ENCODE results near the gene CSNK1E.

The CSNK1E gene

GRCh38 chr22:38247713-38248112, 69.5 kb downstream of the CSNK1E start:
- H3K4me1 ChIP-seq (ENCODE audit: insufficient read depth, poor library complexity, severe bottlenecking): peaks cover 16% of the 10 kb centered on the region
- ATAC-seq (ENCODE audit: low read depth): no peak
- no peak overlapping the region for H3K4me3 ChIP-seq (ENCODE audit: severe bottlenecking)
- no peak overlapping the region for H3K27ac ChIP-seq (ENCODE audit: poor library complexity, severe bottlenecking)
- no peak for TF ChIP-seq CTCF (IDR thresholded peaks at IDR 0.05; ENCODE audit: poor library complexity, severe bottlenecking)
- no peaks in the 10 kb centered on the region for H3K9me3 ChIP-seq (ENCODE audit: severe bottlenecking)
- peaks cover 28% of the 10 kb centered on the region for H3K36me3 ChIP-seq (ENCODE audit: low read depth)
- H3K27me3 ChIP-seq (ENCODE audit: insufficient read depth, poor library complexity, severe bottlenecking): no peaks in the 10 kb centered on the region
- no peak for DNase-seq (ENCODE audit: low spot score)

GRCh38 chr22:38246692-38247091, 70.5 kb downstream of the CSNK1E start:
- peaks cover 20% of the 10 kb centered on the region for H3K4me1 ChIP-seq (ENCODE audit: insufficient read depth, poor library complexity, severe bottlenecking)
- no peaks in the 10 kb centered on the region for H3K9me3 ChIP-seq (ENCODE audit: severe bottlenecking)
- no peaks in the 10 kb centered on the region for H3K27me3 ChIP-seq (ENCODE audit: insufficient read depth, poor library complexity, severe bottlenecking)
- TF ChIP-seq CTCF (IDR thresholded peaks at IDR 0.05; ENCODE audit: poor library complexity, severe bottlenecking): no peak
- H3K27ac ChIP-seq (ENCODE audit: poor library complexity, severe bottlenecking): no peak overlapping the region
- DNase-seq (ENCODE audit: low spot score) (no peak), ATAC-seq (ENCODE audit: low read depth) (no peak)
- H3K36me3 ChIP-seq (ENCODE audit: low read depth): peaks cover 28% of the 10 kb centered on the region
- no peak overlapping the region for H3K4me3 ChIP-seq (ENCODE audit: severe bottlenecking)

- DNase-seq (ENCODE audit: low spot score) (no peak), ATAC-seq (ENCODE audit: low read depth) (no peak)
- H3K4me3 ChIP-seq (ENCODE audit: severe bottlenecking): no peak overlapping the region
- H3K27me3 ChIP-seq (ENCODE audit: insufficient read depth, poor library complexity, severe bottlenecking): no peaks in the 10 kb centered on the region
- TF ChIP-seq CTCF (IDR thresholded peaks at IDR 0.05; ENCODE audit: poor library complexity, severe bottlenecking): no peak
- peaks cover 24% of the 10 kb centered on the region for H3K4me1 ChIP-seq (ENCODE audit: insufficient read depth, poor library complexity, severe bottlenecking)
- H3K36me3 ChIP-seq (ENCODE audit: low read depth): peaks cover 28% of the 10 kb centered on the region
- H3K27ac ChIP-seq (ENCODE audit: poor library complexity, severe bottlenecking): no peak overlapping the region
- no peaks in the 10 kb centered on the region for H3K9me3 ChIP-seq (ENCODE audit: severe bottlenecking)
These were observed 71.1 kb downstream of the CSNK1E start for GRCh38 chr22:38246046-38246658.

- H3K27ac ChIP-seq (ENCODE audit: poor library complexity, severe bottlenecking): peak overlapping the region; percentile 94
- no peaks in the 10 kb centered on the region for H3K9me3 ChIP-seq (ENCODE audit: severe bottlenecking)
- no peak for TF ChIP-seq CTCF (IDR thresholded peaks at IDR 0.05; ENCODE audit: poor library complexity, severe bottlenecking)
- H3K4me3 ChIP-seq (ENCODE audit: severe bottlenecking): no peak overlapping the region
- no peaks in the 10 kb centered on the region for H3K27me3 ChIP-seq (ENCODE audit: insufficient read depth, poor library complexity, severe bottlenecking)
- DNase-seq (ENCODE audit: low spot score) (no peak), ATAC-seq (ENCODE audit: low read depth) (peak; percentile 42)
- H3K4me1 ChIP-seq (ENCODE audit: insufficient read depth, poor library complexity, severe bottlenecking): peaks cover 44% of the 10 kb centered on the region
- H3K36me3 ChIP-seq (ENCODE audit: low read depth): peaks cover 28% of the 10 kb centered on the region
These were observed 73.1 kb downstream of the CSNK1E start for GRCh38 chr22:38244106-38244505.

- Histone ChIP-seq H3K4me1 (ENCODE audit: insufficient read depth, poor library complexity, severe bottlenecking) (peaks cover 53% of the 10 kb centered on the region), H3K4me3 (ENCODE audit: severe bottlenecking) (no peak overlapping the region), H3K36me3 (ENCODE audit: low read depth) (peaks cover 27% of the 10 kb centered on the region), H3K9me3 (ENCODE audit: severe bottlenecking) (no peaks in the 10 kb centered on the region), H3K27me3 (ENCODE audit: insufficient read depth, poor library complexity, severe bottlenecking) (no peaks in the 10 kb centered on the region), H3K27ac (ENCODE audit: poor library complexity, severe bottlenecking) (peak overlapping the region; percentile 94)
- ATAC-seq (ENCODE audit: low read depth): peak; percentile 35; the same call in 2 of the 3 replicates
- no peak for TF ChIP-seq CTCF (IDR thresholded peaks at IDR 0.05; ENCODE audit: poor library complexity, severe bottlenecking)
- DNase-seq (ENCODE audit: low spot score): no peak
These were observed 74.0 kb downstream of the CSNK1E start for GRCh38 chr22:38243007-38243765.

Measured in RWPE2 (cell line).